Right renal pelvis (tissue), 4 donors: ENCODE measurements around the gene FBLN1. TPM values are rescaled to one million over a fixed set of nuclear protein-coding genes. Genes with fewer than 3 reads are reported as not detected.

Experiments
- DNase-seq, 4 donors: peaks; one replicate each; pipeline ENCODE4 v3.0.0-alpha.2; 2013; ENCODE audit warnings: low read depth in 4 of 4, low spot score in 3 of 4, missing footprints in 1 of 4
- polyA plus RNA-seq, 4 donors: library from polyadenylated mRNA; unstranded; fragments of 120-200 nt; gene quantifications; one replicate each; pipeline ENCODE4 v1.2.1, GENCODE V29; 2013; ENCODE audit not compliant: insufficient read length in 4 of 4

Gene FBLN1
- polyA plus RNA-seq, 4 donors, result 95.2 to 194 (median 139) TPM

GRCh38 chr22:45630436-45630835, 127.8 kb downstream of the FBLN1 start:
- DNase-seq, result no peak

- no peak for DNase-seq
These were observed 128.6 kb downstream of the FBLN1 start for GRCh38 chr22:45631140-45631840.

- no peak for DNase-seq
These were observed 129.2 kb downstream of the FBLN1 start for GRCh38 chr22:45631841-45632238.

- DNase-seq, result no peak
These were observed 130.3 kb downstream of the FBLN1 start for GRCh38 chr22:45632791-45633515.

- DNase-seq, result no peak
These were observed 134.0 kb downstream of the FBLN1 start for GRCh38 chr22:45636683-45637082.

GRCh38 chr22:45638197-45638596, 135.5 kb downstream of the FBLN1 start:
- no peak for DNase-seq

- DNase-seq, result no peak
These were observed 136.4 kb downstream of the FBLN1 start for GRCh38 chr22:45638834-45639746.

GRCh38 chr22:45639747-45640102, 137.0 kb downstream of the FBLN1 start:
- no peak for DNase-seq

- no peak for DNase-seq
These were observed 137.7 kb downstream of the FBLN1 start for GRCh38 chr22:45640291-45640940.

GRCh38 chr22:45640941-45641621, 138.4 kb downstream of the FBLN1 start:
- no peak for DNase-seq

- DNase-seq, result no peak
These were observed 140.3 kb downstream of the FBLN1 start for GRCh38 chr22:45642986-45643385.

- DNase-seq, result no peak
These were observed 142.0 kb downstream of the FBLN1 start for GRCh38 chr22:45644714-45645113.

- no peak for DNase-seq
These were observed 142.5 kb downstream of the FBLN1 start for GRCh38 chr22:45645150-45645525.

- peak in 2 of 4 donors; percentile 45 to 67 for DNase-seq
These were observed 143.1 kb downstream of the FBLN1 start for GRCh38 chr22:45645526-45646414.

GRCh38 chr22:45647532-45648225, 145.0 kb downstream of the FBLN1 start:
- no peak for DNase-seq

- no peak for DNase-seq
These were observed 145.8 kb downstream of the FBLN1 start for GRCh38 chr22:45648301-45649117.

GRCh38 chr22:45649809-45650208, 147.1 kb downstream of the FBLN1 start:
- DNase-seq, result no peak

GRCh38 chr22:45650721-45651120, 148.0 kb downstream of the FBLN1 start:
- DNase-seq, result no peak
